Mesenchymal stem cell (in vitro differentiated cells and primary cell): ENCODE measurements around the gene LRATD1. TPM values are rescaled to one million over a fixed set of nuclear protein-coding genes. Genes with fewer than 3 reads are reported as not detected.

ENCODE experiments used
- DNase-seq: peaks from one replicate; pipeline ENCODE4 v3.0.0-alpha.2; 2013
- H2AFZ ChIP-seq: one replicate; pipeline ENCODE4 v1.6.1; 2013; ENCODE audit warnings: low read depth, mild to moderate bottlenecking, control low read depth, inconsistent platforms, low read length, moderate library complexity
- H2AK5ac ChIP-seq: 2 replicates; pipeline ENCODE4 v1.6.1; 2013; ENCODE audit warnings: low read length, moderate library complexity, mild to moderate bottlenecking, inconsistent platforms; ENCODE audit not compliant: severe bottlenecking
- H2BK120ac ChIP-seq: one replicate; pipeline ENCODE4 v1.6.1; 2013; ENCODE audit warnings: low read depth, mild to moderate bottlenecking, inconsistent platforms, low read length, moderate library complexity
- H2BK12ac ChIP-seq, 2 experiments: one replicate each; pipeline ENCODE4 v1.6.1; 2013; ENCODE audit warnings: inconsistent platforms in 2 of 2, low read length in 2 of 2, mild to moderate bottlenecking in 2 of 2, moderate library complexity in 2 of 2, control low read depth in 1 of 2
- H2BK15ac ChIP-seq: one replicate; pipeline ENCODE4 v1.6.1; 2013; ENCODE audit warnings: mild to moderate bottlenecking, low read depth, inconsistent platforms; ENCODE audit not compliant: poor library complexity, severe bottlenecking
- H2BK5ac ChIP-seq: 2 replicates; pipeline ENCODE4 v1.6.1; 2013; ENCODE audit warnings: low read depth, mild to moderate bottlenecking, low read length, control low read depth, inconsistent platforms; ENCODE audit not compliant: poor library complexity, severe bottlenecking
- H3K14ac ChIP-seq, 2 experiments: one replicate each; pipeline ENCODE4 v1.6.1; 2013; ENCODE audit warnings: inconsistent platforms in 2 of 2, low read length in 2 of 2, control low read depth in 1 of 2, mild to moderate bottlenecking in 1 of 2, moderate library complexity in 1 of 2
- H3K18ac ChIP-seq, 2 experiments: one replicate each; pipeline ENCODE4 v1.6.1; 2013; ENCODE audit warnings: inconsistent platforms in 2 of 2, low read length in 2 of 2, control low read depth in 1 of 2, low read depth in 1 of 2, mild to moderate bottlenecking in 1 of 2
- H3K23ac ChIP-seq, 2 experiments: one replicate each; pipeline ENCODE4 v1.6.1; 2013; ENCODE audit warnings: inconsistent platforms in 2 of 2, low read length in 2 of 2, mild to moderate bottlenecking in 2 of 2, moderate library complexity in 2 of 2, control low read depth in 1 of 2
- H3K27ac ChIP-seq: 2 replicates; pipeline ENCODE4 v1.5.1; 2013; ENCODE audit warnings: mild to moderate bottlenecking, moderate library complexity, low read length, control low read depth, inconsistent platforms; ENCODE audit not compliant: poor library complexity, severe bottlenecking
- H3K27me3 ChIP-seq, 2 experiments: 2 replicates each; pipeline versions ENCODE4 v1.6.1 to v1.7.0; 2013; ENCODE audit warnings: low read length in 2 of 2, mild to moderate bottlenecking in 2 of 2, moderate library complexity in 2 of 2, control low read depth in 1 of 2, inconsistent platforms in 1 of 2; ENCODE audit not compliant: control insufficient read depth in 1 of 2, insufficient read depth in 1 of 2
- H3K36me3 ChIP-seq, 2 experiments: 2 replicates each; pipeline versions ENCODE4 v1.6.1 to v1.7.0; 2013; ENCODE audit warnings: low read length in 2 of 2, control low read depth in 1 of 2, inconsistent platforms in 1 of 2, low read depth in 1 of 2, mild to moderate bottlenecking in 1 of 2; ENCODE audit not compliant: insufficient read depth in 2 of 2, control insufficient read depth in 1 of 2
- H3K4ac ChIP-seq, 2 experiments: one replicate each; pipeline ENCODE4 v1.6.1; 2013; ENCODE audit warnings: inconsistent platforms in 2 of 2, low read length in 2 of 2, mild to moderate bottlenecking in 2 of 2, moderate library complexity in 2 of 2, control low read depth in 1 of 2, low read depth in 1 of 2
- H3K4me1 ChIP-seq: 2 replicates; pipeline ENCODE4 v1.6.1; 2013; ENCODE audit warnings: low read depth, low read length, control low read depth; ENCODE audit not compliant: control insufficient read depth, insufficient read depth
- H3K4me2 ChIP-seq: 2 replicates; pipeline ENCODE4 v1.6.1; 2013; ENCODE audit warnings: low read length, mild to moderate bottlenecking, inconsistent platforms; ENCODE audit not compliant: poor library complexity, severe bottlenecking
- H3K4me3 ChIP-seq, 2 experiments: 2 replicates each; pipeline versions ENCODE4 v1.5.1 to v1.7.0; 2013; ENCODE audit warnings: low read length in 2 of 2, mild to moderate bottlenecking in 2 of 2, control low read depth in 1 of 2, low read depth in 1 of 2; ENCODE audit not compliant: insufficient read depth in 1 of 2
- H3K79me1 ChIP-seq: replicated peaks from 2 replicates; pipeline ENCODE4 v1.6.1; 2013; ENCODE audit warnings: mild to moderate bottlenecking, control low read depth, low read length, inconsistent platforms; ENCODE audit not compliant: poor library complexity, severe bottlenecking
- H3K9ac ChIP-seq: 2 replicates; pipeline ENCODE4 v1.7.0; 2013; ENCODE audit warnings: mild to moderate bottlenecking, low read length, moderate library complexity
- H3K9me3 ChIP-seq: 2 replicates; pipeline ENCODE4 v1.7.0; 2013; ENCODE audit warnings: mild to moderate bottlenecking, low read length; ENCODE audit not compliant: control insufficient read depth
- H4K8ac ChIP-seq: one replicate; pipeline ENCODE4 v1.6.1; 2013; ENCODE audit warnings: inconsistent platforms, mild to moderate bottlenecking, low read length, moderate library complexity
- H4K91ac ChIP-seq: one replicate; pipeline ENCODE4 v1.6.1; 2013; ENCODE audit warnings: mild to moderate bottlenecking, low read length, inconsistent platforms
- WGBS: methylation state at CpG from one replicate; pipeline ENCODE4 v1.1.7; 2013; ENCODE audit warnings: mixed read lengths; 5-methylcytosine and 5-hydroxymethylcytosine counted together
- polyA plus RNA-seq, 2 experiments: library from polyadenylated mRNA; stranded (reverse); fragments of 200-250 nt; gene quantifications; one replicate each; pipeline ENCODE4 v1.2.3, GENCODE V29; 2013

LRATD1 gene
- 0.32 TPM for polyA plus RNA-seq (2013, experiment 1 of 2)
- polyA plus RNA-seq (2013, experiment 2 of 2): 0.42 TPM

GRCh38 chr2:14632133-14632936, at the start of gene LRATD1:
LRATD1 (plus strand) TSS chr2:14632717; CDS start chr2:14633980, 1,263 bp downstream.
- no peak within 1 kb of the TSS for H3K18ac ChIP-seq
- H3K4ac ChIP-seq: no peak within 1 kb of the TSS
- H3K23ac ChIP-seq: peak within 1 kb of the TSS in 1 of 2 experiments; percentile 27
- H3K4me1 ChIP-seq: peaks cover 29% of the 10 kb centered on the region
- H2BK5ac ChIP-seq: no peak within 1 kb of the TSS
- H3K14ac ChIP-seq: peak within 1 kb of the TSS in 1 of 2 experiments; percentile 28
- H3K36me3 ChIP-seq: no peaks in the 10 kb centered on the region
- H4K8ac ChIP-seq: no peak within 1 kb of the TSS
- peak within 1 kb of the TSS; percentile 62 for H3K9ac ChIP-seq
- H3K27me3 ChIP-seq: peaks cover 46 to 56% of the 10 kb centered on the region in 2 experiments
- no peak within 1 kb of the TSS for H2BK15ac ChIP-seq
- H3K4me2 ChIP-seq: peak within 1 kb of the TSS; percentile 63
- no peak within 1 kb of the TSS for H2AK5ac ChIP-seq
- peak; percentile 68 for DNase-seq
- H2AFZ ChIP-seq: no peak within 1 kb of the TSS
- no peak within 1 kb of the TSS for H2BK12ac ChIP-seq
- H2BK120ac ChIP-seq: no peak within 1 kb of the TSS
- no peak within 1 kb of the TSS for H3K27ac ChIP-seq
- 2% methylated on average over 77 of the region's 81 CpGs for WGBS
- no peak within 1 kb of the TSS for H4K91ac ChIP-seq
- H3K4me3 ChIP-seq: peak within 1 kb of the TSS; percentile 40 to 83
- no peaks in the 10 kb centered on the region for H3K9me3 ChIP-seq
- H3K79me1 ChIP-seq: no peaks in the 10 kb centered on the region

- Histone ChIP-seq H3K4me1 (no peaks in the 10 kb centered on the region), H3K14ac (no peak overlapping the region), H2BK120ac (no peak overlapping the region), H3K18ac (no peak overlapping the region), H3K9me3 (no peaks in the 10 kb centered on the region), H3K4ac (no peak overlapping the region), H3K4me3 (no peak overlapping the region), H3K9ac (no peak overlapping the region), H2BK12ac (no peak overlapping the region), H3K79me1 (no peaks in the 10 kb centered on the region), H4K8ac (no peak overlapping the region), H4K91ac (no peak overlapping the region), H3K27me3 (no peaks in the 10 kb centered on the region), H2AFZ (no peak overlapping the region), H3K27ac (no peak overlapping the region), H3K36me3 (no peaks in the 10 kb centered on the region), H2BK5ac (no peak overlapping the region), H2AK5ac (no peak overlapping the region), H2BK15ac (no peak overlapping the region), H3K4me2 (no peak overlapping the region), H3K23ac (no peak overlapping the region)
- no peak for DNase-seq
- WGBS: 100% methylated on average over 1 of the region's 2 CpGs
These were observed 49.5 kb upstream of the LRATD1 start for GRCh38 chr2:14583059-14583458.

GRCh38 chr2:14583802-14584201, 48.7 kb upstream of the LRATD1 start:
- 62% methylated on average over 4 of the region's 4 CpGs for WGBS
- DNase-seq: no peak
- Histone ChIP-seq H2BK15ac (no peak overlapping the region), H3K9ac (no peak overlapping the region), H3K4me1 (no peaks in the 10 kb centered on the region), H3K14ac (no peak overlapping the region), H2AK5ac (no peak overlapping the region), H3K27me3 (no peaks in the 10 kb centered on the region), H4K91ac (no peak overlapping the region), H3K23ac (no peak overlapping the region), H4K8ac (no peak overlapping the region), H2BK5ac (no peak overlapping the region), H3K4me2 (no peak overlapping the region), H3K18ac (no peak overlapping the region), H3K4ac (no peak overlapping the region), H3K36me3 (no peaks in the 10 kb centered on the region), H2BK120ac (no peak overlapping the region), H3K79me1 (no peaks in the 10 kb centered on the region), H2BK12ac (no peak overlapping the region), H3K27ac (no peak overlapping the region), H3K9me3 (no peaks in the 10 kb centered on the region), H3K4me3 (no peak overlapping the region), H2AFZ (no peak overlapping the region)

GRCh38 chr2:14587119-14587518, 45.4 kb upstream of the LRATD1 start:
- no peaks in the 10 kb centered on the region for H3K9me3 ChIP-seq
- H2AK5ac ChIP-seq: no peak overlapping the region
- no peaks in the 10 kb centered on the region for H3K36me3 ChIP-seq
- no peak overlapping the region for H3K27ac ChIP-seq
- H3K18ac ChIP-seq: no peak overlapping the region
- no peak overlapping the region for H2AFZ ChIP-seq
- no peak overlapping the region for H4K91ac ChIP-seq
- H3K9ac ChIP-seq: no peak overlapping the region
- H3K4me1 ChIP-seq: no peaks in the 10 kb centered on the region
- H2BK5ac ChIP-seq: no peak overlapping the region
- DNase-seq: no peak
- no peak overlapping the region for H3K14ac ChIP-seq
- H3K23ac ChIP-seq: no peak overlapping the region
- no peak overlapping the region for H3K4ac ChIP-seq
- H3K4me3 ChIP-seq: no peak overlapping the region
- H3K27me3 ChIP-seq: no peaks in the 10 kb centered on the region
- H2BK120ac ChIP-seq: no peak overlapping the region
- 71% methylated on average over 4 of the region's 4 CpGs for WGBS
- H2BK15ac ChIP-seq: no peak overlapping the region
- H3K4me2 ChIP-seq: no peak overlapping the region
- no peak overlapping the region for H4K8ac ChIP-seq
- no peaks in the 10 kb centered on the region for H3K79me1 ChIP-seq
- no peak overlapping the region for H2BK12ac ChIP-seq
